GM08714 (cell line): Measurements from ENCODE around the gene NT5DC1.

Experiments used
- H3K4me3 ChIP-seq: fragments of 200-500 bp; sonication (Bioruptor generic); 2 replicates; pipeline ENCODE4 v1.5.1; 2014; ENCODE audit warnings: mild to moderate bottlenecking, low read length, inconsistent platforms
- ZNF274 ChIP-seq: IDR thresholded peaks from 2 replicates; pipeline ENCODE4 v1.6.1; 2012; ENCODE audit warnings: mild to moderate bottlenecking, low read depth, low read length

Gene NT5DC1

GRCh38 chr6:116287689-116288282 lies 187.1 kb downstream of the NT5DC1 start:
- no peak for TF ChIP-seq ZNF274
- H3K4me3 ChIP-seq, result no peak overlapping the region

- no peak for TF ChIP-seq ZNF274
- no peak overlapping the region for H3K4me3 ChIP-seq
Observed at GRCh38 chr6:116289876-116290275, 189.2 kb downstream of the NT5DC1 start.

GRCh38 chr6:116290799-116291198 lies 190.1 kb downstream of the NT5DC1 start:
- TF ChIP-seq ZNF274, result no peak
- H3K4me3 ChIP-seq, result no peak overlapping the region

- no peak for TF ChIP-seq ZNF274
- no peak overlapping the region for H3K4me3 ChIP-seq
Observed at GRCh38 chr6:116291701-116292396, 191.2 kb downstream of the NT5DC1 start.

GRCh38 chr6:116292553-116292952 lies 191.9 kb downstream of the NT5DC1 start:
- no peak for TF ChIP-seq ZNF274

GRCh38 chr6:116298273-116298672 lies 197.6 kb downstream of the NT5DC1 start:
- H3K4me3 ChIP-seq, result no peak overlapping the region
- no peak for TF ChIP-seq ZNF274

More at GRCh38 chr6:116292553-116292952, 191.9 kb downstream of the NT5DC1 start:
- H3K4me3 ChIP-seq, result no peak overlapping the region

GRCh38 chr6:116298973-116299372 lies 198.3 kb downstream of the NT5DC1 start:
- TF ChIP-seq ZNF274, result no peak
- H3K4me3 ChIP-seq, result no peak overlapping the region
